ENCODE results near the gene UTP14C.

The UTP14C gene

DNA sequence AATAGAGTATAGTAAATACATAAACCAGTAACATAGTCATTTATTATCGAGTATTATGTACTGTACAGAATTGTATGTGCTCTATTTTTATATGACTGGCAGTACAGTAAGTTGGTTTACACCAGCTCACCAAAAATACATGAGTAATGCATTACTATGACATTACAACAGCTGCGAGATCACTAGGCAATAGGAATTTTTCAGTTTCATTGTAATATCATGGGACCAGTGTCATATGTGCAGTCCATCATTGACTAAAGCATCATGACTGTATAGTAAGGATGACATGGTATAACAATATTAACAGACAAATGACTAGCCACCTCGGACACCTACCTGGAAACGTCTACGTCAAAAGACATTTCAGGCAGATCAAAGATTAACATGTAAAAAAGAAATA is 46.9 kb upstream of the UTP14C start:
- no peaks in the 10 kb centered on the region for H4K20me1 ChIP-seq (ENCODE audit: control insufficient read depth, insufficient read depth, low read depth, low read length)
- no peaks in the 10 kb centered on the region for H3K79me2 ChIP-seq (ENCODE audit: control insufficient read depth, low read length)
- no peaks in the 10 kb centered on the region for H3F3A ChIP-seq (ENCODE audit: control insufficient read depth, insufficient read depth)
- H3K36me3 ChIP-seq (ENCODE audit: control insufficient read depth, low read length), result no peaks in the 10 kb centered on the region
- TF ChIP-seq, protein P1, sequence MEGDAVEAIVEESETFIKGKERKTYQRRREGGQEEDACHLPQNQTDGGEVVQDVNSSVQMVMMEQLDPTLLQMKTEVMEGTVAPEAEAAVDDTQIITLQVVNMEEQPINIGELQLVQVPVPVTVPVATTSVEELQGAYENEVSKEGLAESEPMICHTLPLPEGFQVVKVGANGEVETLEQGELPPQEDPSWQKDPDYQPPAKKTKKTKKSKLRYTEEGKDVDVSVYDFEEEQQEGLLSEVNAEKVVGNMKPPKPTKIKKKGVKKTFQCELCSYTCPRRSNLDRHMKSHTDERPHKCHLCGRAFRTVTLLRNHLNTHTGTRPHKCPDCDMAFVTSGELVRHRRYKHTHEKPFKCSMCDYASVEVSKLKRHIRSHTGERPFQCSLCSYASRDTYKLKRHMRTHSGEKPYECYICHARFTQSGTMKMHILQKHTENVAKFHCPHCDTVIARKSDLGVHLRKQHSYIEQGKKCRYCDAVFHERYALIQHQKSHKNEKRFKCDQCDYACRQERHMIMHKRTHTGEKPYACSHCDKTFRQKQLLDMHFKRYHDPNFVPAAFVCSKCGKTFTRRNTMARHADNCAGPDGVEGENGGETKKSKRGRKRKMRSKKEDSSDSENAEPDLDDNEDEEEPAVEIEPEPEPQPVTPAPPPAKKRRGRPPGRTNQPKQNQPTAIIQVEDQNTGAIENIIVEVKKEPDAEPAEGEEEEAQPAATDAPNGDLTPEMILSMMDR (IDR thresholded peaks at IDR 0.05; ENCODE audit: low read depth, low read length, poor library complexity, severe bottlenecking), result no peak
- no peak for TF ChIP-seq EZH2phosphoT487 (IDR thresholded peaks at IDR 0.05; ENCODE audit: borderline replicate concordance, low read length)
- H3K4me2 ChIP-seq (ENCODE audit: low read length), result no peak overlapping the region
- peaks cover 3% of the 10 kb centered on the region for H3K27me3 ChIP-seq (ENCODE audit: control insufficient read depth, low read length)
- no peaks in the 10 kb centered on the region for H3K4me1 ChIP-seq (ENCODE audit: control insufficient read depth, low read length)
- H3K27ac ChIP-seq (ENCODE audit: low read depth, low read length), result no peak overlapping the region
- no peak overlapping the region for H3K4me3 ChIP-seq (ENCODE audit: low read length)
- H3K9me3 ChIP-seq (ENCODE audit: control insufficient read depth, insufficient read depth, low read length), result no peaks in the 10 kb centered on the region
- H3K9me2 ChIP-seq (replicated peaks; ENCODE audit: control insufficient read depth, low read length), result no peaks in the 10 kb centered on the region

DNA sequence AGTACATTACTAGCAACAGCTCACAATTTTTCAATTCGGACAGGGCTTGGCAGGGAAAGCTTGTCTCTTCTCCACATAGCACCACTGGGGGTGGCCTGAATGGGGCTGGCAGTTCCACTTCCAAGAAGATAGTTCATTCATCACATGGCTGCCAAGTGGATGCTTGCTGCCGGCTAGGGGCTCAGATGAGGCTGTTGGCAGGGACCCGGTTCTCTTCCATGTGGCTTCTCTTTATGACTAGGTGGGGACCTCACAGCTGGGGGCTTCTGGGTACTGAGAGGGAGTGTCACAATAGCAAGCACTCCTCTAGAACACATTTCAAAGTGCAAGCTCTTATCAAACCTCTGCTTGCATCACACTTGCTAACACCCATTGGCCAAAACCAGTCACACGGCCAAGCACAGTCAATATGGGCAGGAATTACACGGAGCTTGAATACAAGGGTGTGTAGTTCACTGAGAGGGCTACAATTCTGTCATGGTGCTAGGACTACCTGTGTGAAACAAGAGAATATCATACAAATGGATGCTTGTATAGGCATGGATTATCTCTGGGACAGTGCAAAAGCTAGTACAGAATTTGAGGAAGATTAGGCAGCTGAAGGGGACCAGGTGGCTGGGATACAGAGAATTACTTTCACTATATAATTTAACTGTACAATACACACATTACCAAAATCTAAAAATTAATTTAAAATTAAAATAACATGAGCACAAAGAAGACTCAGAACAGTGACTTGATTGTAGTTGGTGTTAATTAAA is 45.5 kb upstream of the UTP14C start:
- H3K4me1 ChIP-seq (ENCODE audit: control insufficient read depth, low read length), result no peaks in the 10 kb centered on the region
- no peaks in the 10 kb centered on the region for H3K79me2 ChIP-seq (ENCODE audit: control insufficient read depth, low read length)
- no peak for TF ChIP-seq EZH2phosphoT487 (IDR thresholded peaks at IDR 0.05; ENCODE audit: borderline replicate concordance, low read length)
- TF ChIP-seq, protein P1 (IDR thresholded peaks at IDR 0.05; ENCODE audit: low read depth, low read length, poor library complexity, severe bottlenecking), result no peak
- H3K27ac ChIP-seq (ENCODE audit: low read depth, low read length), result no peak overlapping the region
- H4K20me1 ChIP-seq (ENCODE audit: control insufficient read depth, insufficient read depth, low read depth, low read length), result no peaks in the 10 kb centered on the region
- H3K9me2 ChIP-seq (replicated peaks; ENCODE audit: control insufficient read depth, low read length), result no peaks in the 10 kb centered on the region
- no peaks in the 10 kb centered on the region for H3K9me3 ChIP-seq (ENCODE audit: control insufficient read depth, insufficient read depth, low read length)
- H3K4me2 ChIP-seq (ENCODE audit: low read length), result no peak overlapping the region
- no peak overlapping the region for H3K4me3 ChIP-seq (ENCODE audit: low read length)
- no peaks in the 10 kb centered on the region for H3F3A ChIP-seq (ENCODE audit: control insufficient read depth, insufficient read depth)
- H3K27me3 ChIP-seq (ENCODE audit: control insufficient read depth, low read length), result peaks cover under 1% of the 10 kb centered on the region
- no peaks in the 10 kb centered on the region for H3K36me3 ChIP-seq (ENCODE audit: control insufficient read depth, low read length)

DNA sequence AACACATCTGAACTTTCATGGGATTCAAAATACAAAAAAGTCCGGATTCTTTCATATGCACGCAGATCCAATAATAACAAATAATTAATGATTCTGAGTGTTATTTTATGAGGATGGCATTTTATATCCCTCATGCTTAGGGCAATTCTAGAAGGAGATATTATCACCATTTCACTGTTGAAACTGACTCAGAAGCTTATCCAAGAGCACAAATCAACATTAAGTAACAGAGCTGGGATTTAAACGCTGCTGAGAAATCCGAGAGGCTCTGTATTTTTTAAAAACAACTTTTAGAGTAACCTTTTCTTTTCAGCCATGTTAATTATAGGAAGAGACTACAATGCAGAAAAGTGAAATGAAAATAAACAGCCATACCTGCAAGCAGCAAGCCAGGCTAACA is 43.6 kb upstream of the UTP14C start:
- no peak overlapping the region for H3K4me2 ChIP-seq (ENCODE audit: low read length)

More for the DNA sequence above, 43.6 kb upstream of the UTP14C start:
- H4K20me1 ChIP-seq (ENCODE audit: control insufficient read depth, insufficient read depth, low read depth, low read length), result no peaks in the 10 kb centered on the region
- H3F3A ChIP-seq (ENCODE audit: control insufficient read depth, insufficient read depth), result no peaks in the 10 kb centered on the region
- no peaks in the 10 kb centered on the region for H3K4me1 ChIP-seq (ENCODE audit: control insufficient read depth, low read length)
- no peaks in the 10 kb centered on the region for H3K36me3 ChIP-seq (ENCODE audit: control insufficient read depth, low read length)
- no peaks in the 10 kb centered on the region for H3K79me2 ChIP-seq (ENCODE audit: control insufficient read depth, low read length)
- no peaks in the 10 kb centered on the region for H3K9me3 ChIP-seq (ENCODE audit: control insufficient read depth, insufficient read depth, low read length)
- no peaks in the 10 kb centered on the region for H3K9me2 ChIP-seq (replicated peaks; ENCODE audit: control insufficient read depth, low read length)
- TF ChIP-seq, protein P1 (IDR thresholded peaks at IDR 0.05; ENCODE audit: low read depth, low read length, poor library complexity, severe bottlenecking), result no peak
- no peaks in the 10 kb centered on the region; the same call in 1 of the 2 replicates for H3K27me3 ChIP-seq (ENCODE audit: control insufficient read depth, low read length)
- H3K4me3 ChIP-seq (ENCODE audit: low read length), result no peak overlapping the region
- H3K27ac ChIP-seq (ENCODE audit: low read depth, low read length), result no peak overlapping the region
